H9 (cell line): ENCODE results near the gene FOXD2. TPM values are rescaled to one million over a fixed set of nuclear protein-coding genes. Genes with fewer than 3 reads are reported as not detected.

Source experiments
- DNase-seq: peaks from one replicate; pipeline ENCODE4 v3.0.0-alpha.2; 2017
- H2AFZ ChIP-seq: one replicate; pipeline ENCODE4 v1.6.1; 2013; ENCODE audit warnings: mild to moderate bottlenecking, low read length, control low read depth, moderate library complexity
- H2AK5ac ChIP-seq: 2 replicates; pipeline ENCODE4 v1.6.1; 2013; ENCODE audit warnings: low read length, control low read depth, mixed read lengths; ENCODE audit not compliant: insufficient read length
- H2BK120ac ChIP-seq: one replicate; pipeline ENCODE4 v1.6.1; 2013; ENCODE audit warnings: low read depth, mild to moderate bottlenecking, low read length, control low read depth, inconsistent platforms; ENCODE audit not compliant: poor library complexity, severe bottlenecking
- H2BK12ac ChIP-seq: 2 replicates; pipeline ENCODE4 v1.6.1; 2013; ENCODE audit warnings: low read length, control low read depth, mixed read lengths, low read depth; ENCODE audit not compliant: insufficient read length
- H2BK15ac ChIP-seq: 2 replicates; pipeline ENCODE4 v1.6.1; 2013; ENCODE audit warnings: low read depth, low read length, control low read depth
- H2BK20ac ChIP-seq: one replicate; pipeline ENCODE4 v1.6.1; 2013; ENCODE audit warnings: low read depth, mild to moderate bottlenecking, low read length, control low read depth, inconsistent platforms; ENCODE audit not compliant: poor library complexity, severe bottlenecking
- H2BK5ac ChIP-seq: 2 replicates; pipeline ENCODE4 v1.6.1; 2013; ENCODE audit warnings: low read length, control low read depth, mixed read lengths; ENCODE audit not compliant: insufficient read length
- H3K14ac ChIP-seq: 2 replicates; pipeline ENCODE4 v1.6.1; 2013; ENCODE audit warnings: low read length, control low read depth; ENCODE audit not compliant: insufficient read depth
- H3K18ac ChIP-seq: 2 replicates; pipeline ENCODE4 v1.6.1; 2013; ENCODE audit warnings: low read depth, mild to moderate bottlenecking, mixed read lengths, low read length, control low read depth; ENCODE audit not compliant: insufficient read length
- H3K23ac ChIP-seq: 2 replicates; pipeline ENCODE4 v1.6.1; 2013; ENCODE audit warnings: low read length, control low read depth, mixed read lengths, low read depth; ENCODE audit not compliant: insufficient read length
- H3K23me2 ChIP-seq: 2 replicates; pipeline ENCODE4 v1.6.1; 2013; ENCODE audit warnings: low read depth, mild to moderate bottlenecking, mixed read lengths, low read length, control low read depth; ENCODE audit not compliant: insufficient read length, poor library complexity, severe bottlenecking
- H3K27ac ChIP-seq: 2 replicates; pipeline ENCODE4 v1.5.1; 2013; ENCODE audit warnings: low read length, control low read depth, mixed read lengths, low read depth; ENCODE audit not compliant: insufficient read length
- H3K27me3 ChIP-seq: 2 replicates; pipeline ENCODE4 v1.6.1; 2013; ENCODE audit warnings: low read length, control low read depth, inconsistent platforms; ENCODE audit not compliant: insufficient read depth
- H3K4ac ChIP-seq: 2 replicates; pipeline ENCODE4 v1.6.1; 2013; ENCODE audit warnings: low read depth, mild to moderate bottlenecking, control low read depth, inconsistent platforms, low read length, moderate library complexity
- H3K4me1 ChIP-seq: 2 replicates; pipeline ENCODE4 v1.6.1; 2013; ENCODE audit warnings: low read length, control low read depth, inconsistent platforms; ENCODE audit not compliant: insufficient read depth
- H3K4me2 ChIP-seq: 2 replicates; pipeline ENCODE4 v1.6.1; 2013; ENCODE audit warnings: low read length, control low read depth, mixed read lengths; ENCODE audit not compliant: insufficient read length, insufficient read depth
- H3K56ac ChIP-seq: 2 replicates; pipeline ENCODE4 v1.6.1; 2013; ENCODE audit warnings: low read depth, mild to moderate bottlenecking, mixed read lengths, low read length, control low read depth; ENCODE audit not compliant: insufficient read length
- H3K79me1 ChIP-seq: 2 replicates; pipeline ENCODE4 v1.6.1; 2013; ENCODE audit warnings: low read depth, mild to moderate bottlenecking, moderate library complexity, low read length, control low read depth, inconsistent platforms; ENCODE audit not compliant: insufficient read depth, poor library complexity, severe bottlenecking
- H3K79me2 ChIP-seq: 2 replicates; pipeline ENCODE4 v1.6.1; 2013; ENCODE audit warnings: low read length, control low read depth, inconsistent platforms; ENCODE audit not compliant: insufficient read depth
- H3K9ac ChIP-seq: 2 replicates; pipeline ENCODE4 v1.6.1; 2013; ENCODE audit warnings: low read length, control low read depth, mixed read lengths; ENCODE audit not compliant: insufficient read length; ENCODE audit errors: extremely low read depth
- H3K9me3 ChIP-seq: one replicate; pipeline ENCODE4 v1.6.1; 2013; ENCODE audit warnings: low read depth, low read length, inconsistent platforms; ENCODE audit not compliant: control insufficient read depth
- H3T11ph ChIP-seq: one replicate; pipeline ENCODE4 v1.6.1; 2013; ENCODE audit warnings: mild to moderate bottlenecking, low read length, control low read depth, inconsistent platforms
- H4K20me1 ChIP-seq: one replicate; pipeline ENCODE4 v1.6.1; 2013; ENCODE audit not compliant: control insufficient read depth, insufficient read length, insufficient read depth
- H4K5ac ChIP-seq: 2 replicates; pipeline ENCODE4 v1.6.1; 2013; ENCODE audit warnings: low read depth, mild to moderate bottlenecking, mixed read lengths, low read length, control low read depth; ENCODE audit not compliant: insufficient read length
- H4K8ac ChIP-seq: replicated peaks from 2 replicates; pipeline ENCODE4 v1.6.1; 2013; ENCODE audit warnings: low read length, control low read depth, mixed read lengths, low read depth; ENCODE audit not compliant: insufficient read length
- H4K91ac ChIP-seq: 2 replicates; pipeline ENCODE4 v1.6.1; 2013; ENCODE audit warnings: low read depth, mild to moderate bottlenecking, moderate library complexity, mixed read lengths, low read length, control low read depth; ENCODE audit not compliant: insufficient read length
- H3K27ac Mint-ChIP-seq, 3 experiments: 2 replicates in 2 of 3; 3 replicates in 1 of 3; pipeline ENCODE4 v1.8.0; 2020 to 2021; ENCODE audit warnings: mixed read lengths in 3 of 3, mild to moderate bottlenecking in 1 of 3, moderate library complexity in 1 of 3
- H3K27me3 Mint-ChIP-seq: 2 replicates; pipeline ENCODE4 v1.8.0; 2021; ENCODE audit warnings: low read depth, mild to moderate bottlenecking, moderate library complexity, mixed read lengths
- H3K36me3 Mint-ChIP-seq, 3 experiments: 2 replicates in 2 of 3; 3 replicates in 1 of 3; pipeline ENCODE4 v1.8.0; 2020 to 2021; ENCODE audit warnings: low read depth in 3 of 3, mixed read lengths in 3 of 3; ENCODE audit not compliant: insufficient read depth in 1 of 3
- H3K4me1 Mint-ChIP-seq, 2 experiments: 2 replicates each; pipeline ENCODE4 v1.8.0; 2020; ENCODE audit warnings: mixed read lengths in 2 of 2
- H3K4me3 Mint-ChIP-seq, 2 experiments: 2 replicates in 1 of 2; 3 replicates in 1 of 2; pipeline ENCODE4 v1.8.0; 2020 to 2021; ENCODE audit warnings: mild to moderate bottlenecking in 2 of 2, mixed read lengths in 2 of 2, moderate library complexity in 1 of 2
- H3K9me3 Mint-ChIP-seq, 2 experiments: 2 replicates in 1 of 2; 3 replicates in 1 of 2; pipeline ENCODE4 v1.8.0; 2020; ENCODE audit warnings: mild to moderate bottlenecking in 2 of 2, mixed read lengths in 2 of 2, moderate library complexity in 1 of 2
- CTCF ChIP-seq: fragments of 200-600 bp; sonication (generic); conservative IDR thresholded peaks from 3 replicates; pipeline ENCODE4 v1.8.0; 2021; ENCODE audit warnings: antibody characterized with exemption, mild to moderate bottlenecking
- WGBS: extraction: QIAGEN DNeasy Blood & Tissue Kit; methylation state at CpG from one replicate; pipeline ENCODE4 v1.1.7; 2013; ENCODE audit warnings: missing lambda C conversion rate, low lambda C conversion rate, mixed read lengths; ENCODE audit not compliant: insufficient read length; ENCODE audit errors: extremely low coverage; 5-methylcytosine and 5-hydroxymethylcytosine counted together
- total RNA-seq: library from RNA; stranded (reverse); gene quantifications from 2 replicates; pipeline ENCODE4 v1.2.1, GENCODE V29; 2021

FOXD2 gene
- total RNA-seq, 1 experiment from 2014 or later, result not detected

- Histone ChIP-seq H4K8ac (no peak overlapping the region), H3K79me2 (no peaks in the 10 kb centered on the region), H3K23ac (no peak overlapping the region), H4K5ac (no peak overlapping the region), H3K18ac (no peak overlapping the region), H3T11ph (no peak overlapping the region), H3K14ac (no peak overlapping the region), H3K4me2 (no peak overlapping the region), H2AK5ac (no peak overlapping the region), H2AFZ (no peak overlapping the region), H3K9ac (no peak overlapping the region), H3K9me3 (no peaks in the 10 kb centered on the region), H2BK20ac (no peak overlapping the region), H3K4ac (no peak overlapping the region), H2BK5ac (no peak overlapping the region), H3K23me2 (no peaks in the 10 kb centered on the region), H2BK15ac (no peak overlapping the region), H4K91ac (no peak overlapping the region), H3K27me3 (peaks cover 3% of the 10 kb centered on the region; the same call in 1 of the 2 replicates), H4K20me1 (no peaks in the 10 kb centered on the region), H3K79me1 (no peaks in the 10 kb centered on the region), H3K27ac (no peak overlapping the region), H3K56ac (no peak overlapping the region), H3K4me1 (no peaks in the 10 kb centered on the region), H2BK12ac (no peak overlapping the region), H2BK120ac (no peak overlapping the region)
- Mint-ChIP-seq H3K9me3 (no peaks in the 10 kb centered on the region), H3K4me3 (no peak overlapping the region), H3K4me1 (peaks cover 0 to 2% of the 10 kb centered on the region in 2 experiments; a peak in 2 of 4 replicates), H3K36me3 (no peaks in the 10 kb centered on the region), H3K27me3 (peaks cover 54% of the 10 kb centered on the region), H3K27ac (no peak overlapping the region)
- no CpG with 5 or more reads among the region's 3 CpGs for WGBS
- DNase-seq, result peak; percentile 79
- peak; percentile 86 for TF ChIP-seq CTCF
These were observed 49.0 kb upstream of the FOXD2 start for GRCh38 chr1:47388891-47389238.
